ENCODE data around the gene UBAC1.
"Not testable (repeated sequence)": the region's sequence is repeated elsewhere in the genome, so short reads cannot be mapped to it uniquely, and the experiment has no call there.

The UBAC1 gene

DNA sequence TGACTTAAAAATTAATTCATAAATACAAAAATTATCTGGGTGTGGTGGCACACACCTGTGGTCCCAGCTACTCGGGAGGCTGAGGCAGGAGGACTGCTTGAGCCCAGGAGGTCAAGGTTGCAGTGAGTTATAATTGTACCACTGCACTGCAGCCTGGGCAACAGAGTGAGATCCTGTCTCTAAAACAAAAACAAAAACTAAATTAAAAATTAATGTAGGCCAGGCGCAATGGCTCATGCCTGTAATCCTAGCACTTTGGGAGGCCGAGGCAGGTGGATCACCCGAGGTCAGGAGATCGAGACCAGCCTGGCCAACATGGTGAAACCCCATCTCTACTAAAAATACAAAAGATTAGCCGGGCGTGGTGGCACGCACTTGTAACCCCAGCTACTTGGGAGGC lies 9.9 kb downstream of the UBAC1 start:
- peaks cover 33% of the 10 kb centered on the region for H3K36me3 ChIP-seq (ENCODE audit: control insufficient read depth, low read depth, low read length)
- H3K9ac ChIP-seq (ENCODE audit: low read length); H3K4me3 ChIP-seq (ENCODE audit: low read length); H3K4me1 ChIP-seq (ENCODE audit: control insufficient read depth, low read depth, low read length); H3K27ac ChIP-seq (ENCODE audit: low read length); H3K9me3 ChIP-seq (ENCODE audit: control insufficient read depth, low read depth, low read length); H3K27me3 ChIP-seq (ENCODE audit: control insufficient read depth, insufficient read depth, low read length): not testable (repeated sequence)

DNA sequence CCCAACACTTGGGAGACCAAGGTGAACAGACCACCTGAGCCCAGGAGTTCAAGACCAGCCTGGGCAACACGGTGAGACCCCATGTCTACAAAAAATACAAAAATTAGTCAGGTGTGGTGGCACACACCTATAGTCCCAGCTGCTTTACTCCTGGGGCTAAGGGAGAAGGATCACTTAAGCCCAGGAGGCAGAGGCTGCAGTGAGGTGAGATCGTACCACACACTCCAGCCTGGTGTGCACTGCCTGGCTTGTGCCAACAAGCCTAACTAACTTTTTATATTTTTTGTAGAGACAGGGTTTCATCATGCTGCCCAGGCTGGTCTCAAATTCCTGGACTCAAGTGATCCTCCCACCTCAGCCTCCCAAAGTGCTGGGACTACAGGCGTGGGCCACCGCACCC lies 10.3 kb downstream of the UBAC1 start:
- peaks cover 38% of the 10 kb centered on the region for H3K36me3 ChIP-seq (ENCODE audit: control insufficient read depth, low read depth, low read length)
- H3K27ac ChIP-seq (ENCODE audit: low read length), result not testable (repeated sequence)

DNA sequence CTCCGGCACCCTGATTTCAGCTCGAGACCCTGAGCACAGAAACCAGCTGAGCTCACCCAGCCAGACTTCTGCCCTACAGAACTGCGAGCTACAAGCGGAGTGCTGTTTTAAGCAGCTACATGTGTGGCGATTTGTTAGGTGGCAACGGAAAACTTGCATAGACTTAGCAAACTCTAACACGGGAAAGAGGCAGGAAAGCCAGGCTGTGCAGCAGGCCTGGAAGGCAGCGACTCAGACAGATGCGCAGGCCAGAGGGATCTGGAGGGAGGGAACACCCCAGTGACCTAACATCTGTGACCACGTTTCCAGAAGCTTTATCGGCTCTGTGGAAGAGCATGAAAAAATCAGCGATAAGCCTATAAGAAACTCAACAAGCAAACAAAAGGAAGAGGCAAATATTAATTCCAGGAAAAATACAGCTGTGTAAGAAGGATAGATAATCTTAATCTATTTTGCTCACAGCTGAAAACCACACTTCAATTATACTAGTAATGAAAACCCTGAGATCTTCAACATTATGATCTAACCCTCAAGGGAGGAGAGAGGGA lies 11.0 kb downstream of the UBAC1 start:
- Histone ChIP-seq H3K27me3 (ENCODE audit: control insufficient read depth, insufficient read depth, low read length) (no peaks in the 10 kb centered on the region), H3K4me1 (ENCODE audit: control insufficient read depth, low read depth, low read length) (no peaks in the 10 kb centered on the region), H3K36me3 (ENCODE audit: control insufficient read depth, low read depth, low read length) (peaks cover 44% of the 10 kb centered on the region), H3K9ac (ENCODE audit: low read length) (no peak overlapping the region), H3K27ac (ENCODE audit: low read length) (no peak overlapping the region), H3K9me3 (ENCODE audit: control insufficient read depth, low read depth, low read length) (no peaks in the 10 kb centered on the region), H3K4me3 (ENCODE audit: low read length) (no peak overlapping the region)

More for the DNA sequence above, 10.3 kb downstream of the UBAC1 start:
- not testable (repeated sequence) for H3K4me1 ChIP-seq (ENCODE audit: control insufficient read depth, low read depth, low read length); H3K27me3 ChIP-seq (ENCODE audit: control insufficient read depth, insufficient read depth, low read length); H3K4me3 ChIP-seq (ENCODE audit: low read length); H3K9ac ChIP-seq (ENCODE audit: low read length); H3K9me3 ChIP-seq (ENCODE audit: control insufficient read depth, low read depth, low read length)

DNA sequence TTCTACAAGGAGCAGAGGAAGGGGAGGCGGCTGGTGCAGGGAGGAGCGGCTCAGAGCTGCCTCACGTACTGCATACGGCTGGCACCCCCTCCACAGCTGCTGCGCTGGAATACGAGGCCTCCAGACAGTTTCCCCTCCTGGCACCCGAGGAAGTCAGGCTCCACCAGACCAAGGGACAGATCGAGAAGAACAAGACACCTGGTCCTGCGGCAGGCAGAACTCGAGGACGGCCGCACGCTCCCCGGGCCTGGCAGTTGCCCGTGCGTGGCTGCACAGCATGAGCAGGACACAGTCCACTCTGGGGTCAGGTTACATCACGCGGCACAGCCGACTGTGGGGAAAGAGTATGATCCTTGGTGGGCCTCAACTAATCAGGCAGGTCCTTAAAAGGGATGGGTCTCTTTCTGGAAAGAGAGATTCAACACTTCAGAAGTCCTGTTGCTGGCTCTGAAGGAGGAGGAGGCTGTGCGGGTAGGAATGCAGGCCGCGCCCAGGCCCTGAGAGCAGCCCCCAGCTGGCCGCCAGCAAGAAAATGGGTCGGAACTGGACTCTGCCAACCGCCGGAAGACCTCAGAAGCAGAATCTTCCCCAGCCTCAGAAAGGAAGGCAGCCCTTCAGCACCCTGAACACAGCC lies 11.6 kb downstream of the UBAC1 start:
- H3K9me3 ChIP-seq (ENCODE audit: control insufficient read depth, low read depth, low read length), result no peaks in the 10 kb centered on the region
- H3K4me3 ChIP-seq (ENCODE audit: low read length), result no peak overlapping the region
- peaks cover 46% of the 10 kb centered on the region for H3K36me3 ChIP-seq (ENCODE audit: control insufficient read depth, low read depth, low read length)
- H3K4me1 ChIP-seq (ENCODE audit: control insufficient read depth, low read depth, low read length), result no peaks in the 10 kb centered on the region
- no peak overlapping the region for H3K27ac ChIP-seq (ENCODE audit: low read length)
- no peak overlapping the region for H3K9ac ChIP-seq (ENCODE audit: low read length)
- no peaks in the 10 kb centered on the region for H3K27me3 ChIP-seq (ENCODE audit: control insufficient read depth, insufficient read depth, low read length)

DNA sequence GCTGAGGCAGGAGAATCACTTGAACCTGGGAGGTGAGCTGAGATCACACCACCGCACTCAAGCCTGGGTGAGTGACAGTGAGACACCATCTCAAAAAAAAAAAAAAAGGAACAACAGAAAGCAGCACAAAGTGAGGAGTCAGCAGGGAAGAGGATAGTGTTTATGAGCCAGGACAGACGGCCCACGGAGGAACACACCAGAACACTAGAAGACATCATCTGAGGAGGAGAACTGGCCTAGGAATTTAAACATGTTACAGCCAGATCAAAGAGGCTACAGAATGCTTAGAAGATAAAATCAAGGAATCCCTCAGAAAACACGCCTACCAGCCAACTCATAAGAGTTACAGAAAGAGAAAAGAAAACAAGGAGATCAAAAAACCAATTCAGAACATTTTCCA lies 12.2 kb downstream of the UBAC1 start:
- no peaks in the 10 kb centered on the region for H3K27me3 ChIP-seq (ENCODE audit: control insufficient read depth, insufficient read depth, low read length)
- H3K9me3 ChIP-seq (ENCODE audit: control insufficient read depth, low read depth, low read length), result no peaks in the 10 kb centered on the region
- H3K9ac ChIP-seq (ENCODE audit: low read length), result no peak overlapping the region
- H3K4me1 ChIP-seq (ENCODE audit: control insufficient read depth, low read depth, low read length), result no peaks in the 10 kb centered on the region
- H3K27ac ChIP-seq (ENCODE audit: low read length), result no peak overlapping the region
- no peak overlapping the region for H3K4me3 ChIP-seq (ENCODE audit: low read length)
- H3K36me3 ChIP-seq (ENCODE audit: control insufficient read depth, low read depth, low read length), result peaks cover 46% of the 10 kb centered on the region

DNA sequence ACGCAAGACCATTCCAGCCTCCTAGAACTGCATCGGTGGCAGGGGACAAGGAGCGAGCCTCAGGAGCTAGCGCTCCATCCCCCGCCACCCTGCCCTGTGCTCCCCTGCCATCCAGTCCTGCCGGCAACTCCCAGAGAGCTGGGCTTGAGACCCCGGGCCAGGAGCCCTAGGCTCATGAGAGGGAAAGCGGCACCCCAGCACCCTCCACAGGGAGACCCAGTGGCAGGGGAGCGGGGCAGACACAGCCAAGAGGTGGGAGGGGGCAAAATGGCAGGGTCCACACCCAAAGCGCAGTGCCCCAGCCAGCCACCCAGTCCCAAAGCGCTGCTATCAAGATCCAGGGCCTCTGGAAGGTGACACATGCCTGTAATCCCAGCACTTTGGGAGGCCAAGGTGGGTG lies 12.7 kb downstream of the UBAC1 start:
- no peaks in the 10 kb centered on the region for H3K4me1 ChIP-seq (ENCODE audit: control insufficient read depth, low read depth, low read length)
- no peak overlapping the region for H3K27ac ChIP-seq (ENCODE audit: low read length)
- no peaks in the 10 kb centered on the region for H3K9me3 ChIP-seq (ENCODE audit: control insufficient read depth, low read depth, low read length)
- H3K27me3 ChIP-seq (ENCODE audit: control insufficient read depth, insufficient read depth, low read length), result no peaks in the 10 kb centered on the region
- no peak overlapping the region for H3K4me3 ChIP-seq (ENCODE audit: low read length)
- peaks cover 49% of the 10 kb centered on the region for H3K36me3 ChIP-seq (ENCODE audit: control insufficient read depth, low read depth, low read length)
- no peak overlapping the region for H3K9ac ChIP-seq (ENCODE audit: low read length)

DNA sequence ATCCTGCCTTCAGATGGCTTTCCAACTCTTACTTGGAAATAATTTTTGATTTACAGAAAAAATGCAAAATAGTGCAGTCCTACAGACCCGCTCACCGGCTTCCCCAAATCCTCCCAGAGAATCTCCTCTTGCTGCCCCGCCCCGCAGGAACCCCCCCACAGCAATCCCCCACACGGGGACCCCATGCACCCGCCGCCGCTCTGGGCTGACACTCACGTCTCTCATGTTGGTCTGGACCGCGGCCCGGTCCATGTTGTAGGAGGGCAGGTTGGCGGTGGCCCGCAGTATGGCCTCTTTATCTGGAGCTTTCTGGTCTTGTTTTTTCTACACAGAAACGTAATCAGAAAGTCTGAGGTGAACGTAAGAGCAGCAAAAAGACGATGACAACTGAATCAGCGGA lies 13.6 kb downstream of the UBAC1 start:
- Histone ChIP-seq H3K9ac (ENCODE audit: low read length) (no peak overlapping the region), H3K9me3 (ENCODE audit: control insufficient read depth, low read depth, low read length) (no peaks in the 10 kb centered on the region), H3K27me3 (ENCODE audit: control insufficient read depth, insufficient read depth, low read length) (no peaks in the 10 kb centered on the region), H3K36me3 (ENCODE audit: control insufficient read depth, low read depth, low read length) (peaks cover 49% of the 10 kb centered on the region), H3K4me1 (ENCODE audit: control insufficient read depth, low read depth, low read length) (no peaks in the 10 kb centered on the region), H3K4me3 (ENCODE audit: low read length) (no peak overlapping the region), H3K27ac (ENCODE audit: low read length) (no peak overlapping the region)

DNA sequence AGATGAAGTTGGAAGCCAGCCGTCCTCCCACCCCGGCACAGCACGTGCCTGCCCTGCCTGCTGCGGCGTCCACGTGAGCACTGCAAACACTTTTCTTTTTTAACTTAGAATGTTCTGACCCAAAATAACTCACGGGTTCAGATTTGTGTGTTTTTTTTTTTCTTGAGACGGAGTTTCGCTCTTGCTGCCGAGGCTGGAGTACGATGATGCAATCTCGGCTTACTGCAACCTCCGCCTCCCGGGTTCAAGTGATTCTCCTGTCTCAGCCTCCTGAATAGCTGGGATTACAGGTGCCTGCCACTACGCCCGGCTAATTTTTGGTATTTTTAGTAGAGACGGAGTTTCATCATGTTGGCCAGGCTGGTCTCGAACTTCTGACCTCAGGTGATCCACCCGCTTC lies 14.1 kb downstream of the UBAC1 start:
- H3K4me1 ChIP-seq (ENCODE audit: control insufficient read depth, low read depth, low read length); H3K27me3 ChIP-seq (ENCODE audit: control insufficient read depth, insufficient read depth, low read length); H3K9ac ChIP-seq (ENCODE audit: low read length); H3K9me3 ChIP-seq (ENCODE audit: control insufficient read depth, low read depth, low read length); H3K4me3 ChIP-seq (ENCODE audit: low read length); H3K27ac ChIP-seq (ENCODE audit: low read length): not testable (repeated sequence)
- H3K36me3 ChIP-seq (ENCODE audit: control insufficient read depth, low read depth, low read length), result peaks cover 44% of the 10 kb centered on the region

DNA sequence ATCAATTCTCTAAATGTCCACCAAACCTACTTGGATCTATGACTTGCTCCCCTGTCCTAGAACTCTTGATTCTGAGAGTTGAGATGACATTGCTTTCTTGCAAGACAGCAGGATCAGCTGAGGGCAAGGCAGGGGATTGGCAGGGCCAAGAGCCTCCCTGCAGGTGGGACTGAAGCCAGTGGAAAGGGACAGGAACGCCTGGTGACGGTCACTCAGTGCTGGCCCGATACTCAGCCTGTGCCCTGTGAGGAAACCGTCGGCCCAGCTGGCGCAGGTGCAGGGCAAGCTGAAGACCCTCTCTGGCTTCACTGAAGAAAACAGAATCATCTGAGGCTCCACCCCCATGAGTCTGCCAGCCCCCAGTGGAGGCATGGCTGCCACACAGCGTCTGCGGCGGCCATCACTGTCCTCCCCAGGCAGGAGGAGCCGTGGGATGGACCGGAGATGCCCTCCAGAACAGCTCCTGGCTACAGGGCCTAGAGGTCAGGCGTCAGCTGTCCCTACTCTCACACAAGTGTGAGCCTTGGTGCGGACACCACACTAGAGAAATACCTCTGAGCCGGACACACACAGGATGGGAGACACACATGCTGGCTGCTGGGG lies 14.7 kb downstream of the UBAC1 start:
- Histone ChIP-seq H3K4me3 (ENCODE audit: low read length) (no peak overlapping the region), H3K4me1 (ENCODE audit: control insufficient read depth, low read depth, low read length) (no peaks in the 10 kb centered on the region), H3K36me3 (ENCODE audit: control insufficient read depth, low read depth, low read length) (peaks cover 42% of the 10 kb centered on the region), H3K27ac (ENCODE audit: low read length) (no peak overlapping the region), H3K9me3 (ENCODE audit: control insufficient read depth, low read depth, low read length) (no peaks in the 10 kb centered on the region), H3K27me3 (ENCODE audit: control insufficient read depth, insufficient read depth, low read length) (no peaks in the 10 kb centered on the region), H3K9ac (ENCODE audit: low read length) (no peak overlapping the region)

DNA sequence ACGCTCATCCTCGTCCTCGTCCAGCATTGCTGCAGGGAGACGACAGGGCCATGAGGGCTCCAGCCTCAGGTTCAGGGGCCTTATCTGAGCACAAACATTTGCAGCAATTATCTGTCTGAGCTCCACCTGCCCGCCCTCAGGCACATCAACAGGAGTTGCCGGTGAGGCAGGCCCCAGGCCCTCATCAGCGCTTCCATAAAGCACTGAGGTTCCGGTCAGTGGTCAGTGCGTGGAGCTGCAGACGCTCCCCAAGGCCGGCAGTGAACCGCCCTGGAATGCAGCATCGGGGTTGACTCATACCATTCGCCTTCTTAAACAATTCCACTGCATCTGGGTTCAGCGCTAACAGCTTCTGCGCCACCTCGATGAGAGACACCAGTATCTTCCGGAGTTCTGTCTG lies 15.2 kb downstream of the UBAC1 start:
- Histone ChIP-seq H3K9me3 (ENCODE audit: control insufficient read depth, low read depth, low read length) (no peaks in the 10 kb centered on the region), H3K4me3 (ENCODE audit: low read length) (no peak overlapping the region), H3K4me1 (ENCODE audit: control insufficient read depth, low read depth, low read length) (no peaks in the 10 kb centered on the region), H3K9ac (ENCODE audit: low read length) (no peak overlapping the region), H3K27me3 (ENCODE audit: control insufficient read depth, insufficient read depth, low read length) (no peaks in the 10 kb centered on the region), H3K36me3 (ENCODE audit: control insufficient read depth, low read depth, low read length) (peaks cover 42% of the 10 kb centered on the region), H3K27ac (ENCODE audit: low read length) (no peak overlapping the region)

DNA sequence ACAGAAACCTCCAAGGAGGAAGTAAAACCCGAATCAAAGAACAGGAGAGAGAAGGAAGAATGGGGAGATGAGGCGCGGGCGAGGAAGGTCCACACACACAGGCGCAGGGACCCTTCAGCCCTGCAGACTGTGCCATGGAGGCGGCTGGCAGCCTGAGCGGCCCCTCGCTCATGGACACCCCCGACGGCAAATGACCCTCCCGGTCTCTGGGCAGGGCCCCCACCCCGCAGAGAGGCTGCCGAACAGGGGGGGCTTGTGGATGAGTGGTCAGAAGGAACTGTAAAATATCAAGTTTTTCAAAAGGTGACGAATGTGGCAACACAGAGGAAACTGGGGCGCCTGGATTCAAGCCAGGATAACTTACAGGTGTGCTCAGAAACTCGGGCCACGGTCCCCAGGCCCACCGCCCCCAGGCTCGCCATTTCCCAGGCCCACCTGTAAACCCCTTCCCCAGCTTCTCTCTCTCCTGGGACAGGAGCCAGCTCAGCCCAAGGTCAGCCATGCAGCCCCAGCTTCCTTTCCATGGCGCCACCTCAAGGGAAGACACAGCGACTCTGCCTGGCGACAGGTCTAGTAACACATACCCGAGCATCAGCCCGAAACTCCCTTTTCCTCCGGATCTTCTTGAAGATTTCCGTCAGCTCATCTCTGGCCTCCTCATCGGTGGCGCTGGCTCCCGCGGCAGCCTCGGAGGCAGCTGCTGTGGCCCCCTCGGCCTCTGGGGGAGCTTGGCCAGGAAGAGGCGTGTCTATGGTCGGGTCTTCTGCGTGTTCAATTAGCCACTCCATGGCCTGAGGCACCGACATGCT lies 16.5 kb downstream of the UBAC1 start:
- H3K9me3 ChIP-seq (ENCODE audit: control insufficient read depth, low read depth, low read length), result no peaks in the 10 kb centered on the region
- no peak overlapping the region for H3K27ac ChIP-seq (ENCODE audit: low read length)
- H3K36me3 ChIP-seq (ENCODE audit: control insufficient read depth, low read depth, low read length), result peaks cover 43% of the 10 kb centered on the region
- H3K4me3 ChIP-seq (ENCODE audit: low read length), result no peak overlapping the region
- no peak overlapping the region for H3K9ac ChIP-seq (ENCODE audit: low read length)
- no peaks in the 10 kb centered on the region for H3K27me3 ChIP-seq (ENCODE audit: control insufficient read depth, insufficient read depth, low read length)
- H3K4me1 ChIP-seq (ENCODE audit: control insufficient read depth, low read depth, low read length), result no peaks in the 10 kb centered on the region
